Esophagus squamous epithelium (tissue), 4 donors: Measurements from ENCODE around the gene MIA2.

Experiments used
- POLR2A ChIP-seq, 4 donors: fragments of 450-650 bp; IDR thresholded peaks; one replicate each; pipeline ENCODE4 v1.6.1; 2017; ENCODE audit warnings: antibody characterized with exemption in 4 of 4, mild to moderate bottlenecking in 4 of 4, moderate library complexity in 3 of 4
- TF ChIP-seq, protein P1 (sequence below), 6 experiments: fragments of 450-650 bp in 4 of 6; fragments of 200-600 bp in 2 of 6; sonication (generic) in 2 of 6; IDR thresholded peaks; one replicate each; pipeline ENCODE4 v1.5.1; 2016 to 2019; ENCODE audit warnings: antibody characterized with exemption in 6 of 6, mild to moderate bottlenecking in 4 of 6, moderate library complexity in 4 of 6

DNA sequence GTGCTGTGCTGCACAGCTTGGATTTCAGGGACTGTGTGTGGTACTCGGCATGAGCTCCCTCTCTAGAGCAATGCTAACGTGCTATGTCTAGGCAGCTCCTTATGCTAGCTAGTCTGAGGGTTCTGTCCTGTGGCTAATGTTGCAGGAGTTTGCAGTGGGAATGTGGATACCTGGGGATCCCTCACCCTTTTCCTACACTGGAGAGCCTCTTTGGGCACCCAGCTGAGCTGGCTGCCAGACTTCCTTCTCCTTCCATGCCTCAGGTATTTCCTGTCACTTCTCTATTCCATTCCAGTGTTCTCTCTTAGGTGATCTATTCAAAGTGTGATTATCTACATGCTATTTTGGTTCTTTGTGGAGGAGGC, 133.7 kb downstream of the MIA2 start:
- TF ChIP-seq, protein P1, sequence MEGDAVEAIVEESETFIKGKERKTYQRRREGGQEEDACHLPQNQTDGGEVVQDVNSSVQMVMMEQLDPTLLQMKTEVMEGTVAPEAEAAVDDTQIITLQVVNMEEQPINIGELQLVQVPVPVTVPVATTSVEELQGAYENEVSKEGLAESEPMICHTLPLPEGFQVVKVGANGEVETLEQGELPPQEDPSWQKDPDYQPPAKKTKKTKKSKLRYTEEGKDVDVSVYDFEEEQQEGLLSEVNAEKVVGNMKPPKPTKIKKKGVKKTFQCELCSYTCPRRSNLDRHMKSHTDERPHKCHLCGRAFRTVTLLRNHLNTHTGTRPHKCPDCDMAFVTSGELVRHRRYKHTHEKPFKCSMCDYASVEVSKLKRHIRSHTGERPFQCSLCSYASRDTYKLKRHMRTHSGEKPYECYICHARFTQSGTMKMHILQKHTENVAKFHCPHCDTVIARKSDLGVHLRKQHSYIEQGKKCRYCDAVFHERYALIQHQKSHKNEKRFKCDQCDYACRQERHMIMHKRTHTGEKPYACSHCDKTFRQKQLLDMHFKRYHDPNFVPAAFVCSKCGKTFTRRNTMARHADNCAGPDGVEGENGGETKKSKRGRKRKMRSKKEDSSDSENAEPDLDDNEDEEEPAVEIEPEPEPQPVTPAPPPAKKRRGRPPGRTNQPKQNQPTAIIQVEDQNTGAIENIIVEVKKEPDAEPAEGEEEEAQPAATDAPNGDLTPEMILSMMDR (IDR thresholded peaks at IDR 0.05): no peak
- no peak for TF ChIP-seq POLR2A (IDR thresholded peaks at IDR 0.05)
